Neuronal stem cell (in vitro differentiated cells): ENCODE data around the gene LDLRAD3.

Experiments used
- DNase-seq: peaks from one replicate; pipeline ENCODE4 v3.0.0-alpha.2; 2013; ENCODE audit warnings: low spot score
- H2AFZ ChIP-seq: one replicate; pipeline ENCODE4 v1.6.1; 2013; ENCODE audit warnings: mild to moderate bottlenecking, low read length, inconsistent platforms
- H2AK5ac ChIP-seq: 2 replicates; pipeline ENCODE4 v1.6.1; 2013; ENCODE audit warnings: low read depth, mild to moderate bottlenecking, inconsistent platforms, low read length, moderate library complexity, mixed read lengths
- H2BK120ac ChIP-seq: 2 replicates; pipeline ENCODE4 v1.6.1; 2013; ENCODE audit warnings: low read depth, mild to moderate bottlenecking, inconsistent platforms, low read length, moderate library complexity, mixed read lengths
- H2BK12ac ChIP-seq: one replicate; pipeline ENCODE4 v1.6.1; 2013; ENCODE audit warnings: low read length, inconsistent platforms
- H2BK15ac ChIP-seq: 2 replicates; pipeline ENCODE4 v1.6.1; 2013; ENCODE audit warnings: mild to moderate bottlenecking, low read length, inconsistent platforms, mixed read lengths
- H2BK5ac ChIP-seq: one replicate; pipeline ENCODE4 v1.6.1; 2013; ENCODE audit warnings: inconsistent platforms, mild to moderate bottlenecking, low read length, moderate library complexity
- H3K14ac ChIP-seq: one replicate; pipeline ENCODE4 v1.6.1; 2013; ENCODE audit warnings: low read length, inconsistent platforms
- H3K18ac ChIP-seq: 2 replicates; pipeline ENCODE4 v1.6.1; 2013; ENCODE audit warnings: low read length, inconsistent platforms
- H3K23ac ChIP-seq: 2 replicates; pipeline ENCODE4 v1.6.1; 2013; ENCODE audit warnings: low read depth, mild to moderate bottlenecking, mixed read lengths, low read length, inconsistent platforms; ENCODE audit not compliant: poor library complexity
- H3K27ac ChIP-seq: replicated peaks from 3 replicates; pipeline ENCODE4 v1.5.1; 2013; ENCODE audit warnings: low read length, inconsistent platforms
- H3K27me3 ChIP-seq, 3 experiments: 2 replicates each; pipeline ENCODE4 v1.6.1; 2013; ENCODE audit warnings: low read length in 3 of 3, mild to moderate bottlenecking in 2 of 3, inconsistent platforms in 1 of 3, low read depth in 1 of 3, mixed read lengths in 1 of 3, moderate library complexity in 1 of 3; ENCODE audit not compliant: control insufficient read depth in 3 of 3, insufficient read depth in 3 of 3
- H3K36me3 ChIP-seq, 2 donors: replicated peaks in 1 of 2; 2 replicates each; pipeline ENCODE4 v1.6.1; 2013; ENCODE audit warnings: low read length in 2 of 2; ENCODE audit not compliant: control insufficient read depth in 2 of 2, insufficient read depth in 2 of 2
- H3K4ac ChIP-seq: 2 replicates; pipeline ENCODE4 v1.6.1; 2013; ENCODE audit warnings: inconsistent platforms, mild to moderate bottlenecking, low read length, moderate library complexity
- H3K4me1 ChIP-seq, 2 donors: 1 replicate in 1 of 2; 2 replicates in 1 of 2; pipeline ENCODE4 v1.6.1; 2013; ENCODE audit warnings: low read length in 2 of 2, low read depth in 1 of 2; ENCODE audit not compliant: control insufficient read depth in 2 of 2, insufficient read depth in 1 of 2
- H3K4me2 ChIP-seq: one replicate; pipeline ENCODE4 v1.6.1; 2013; ENCODE audit warnings: mild to moderate bottlenecking, low read length, inconsistent platforms; ENCODE audit not compliant: insufficient read depth, poor library complexity, severe bottlenecking
- H3K4me3 ChIP-seq, 2 donors: 2 replicates each; pipeline ENCODE4 v1.5.1; 2013; ENCODE audit warnings: low read length in 2 of 2, mild to moderate bottlenecking in 2 of 2, inconsistent platforms in 1 of 2, moderate library complexity in 1 of 2
- H3K79me1 ChIP-seq: one replicate; pipeline ENCODE4 v1.6.1; 2013; ENCODE audit warnings: low read depth, mild to moderate bottlenecking, inconsistent platforms, low read length, moderate library complexity
- H3K9ac ChIP-seq: one replicate; pipeline ENCODE4 v1.6.1; 2013; ENCODE audit warnings: mild to moderate bottlenecking, low read depth, low read length, inconsistent platforms; ENCODE audit not compliant: poor library complexity
- H3K9me3 ChIP-seq, 2 donors: replicated peaks in 1 of 2; 2 replicates each; pipeline versions ENCODE3 to v1.6.1; 2013; ENCODE audit warnings: low read length in 2 of 2, mild to moderate bottlenecking in 2 of 2, inconsistent platforms in 1 of 2, low read depth in 1 of 2, mixed read lengths in 1 of 2, moderate library complexity in 1 of 2; ENCODE audit not compliant: control insufficient read depth in 2 of 2, insufficient read depth in 1 of 2
- H4K8ac ChIP-seq: one replicate; pipeline ENCODE4 v1.6.1; 2013; ENCODE audit warnings: low read depth, mild to moderate bottlenecking, inconsistent platforms, low read length, moderate library complexity
- H4K91ac ChIP-seq: one replicate; pipeline ENCODE4 v1.6.1; 2013; ENCODE audit warnings: low read length, low read depth, mild to moderate bottlenecking, inconsistent platforms; ENCODE audit not compliant: poor library complexity
- WGBS, 2 donors: extraction: QIAGEN DNeasy Blood & Tissue Kit; methylation state at CpG; one replicate each; pipeline ENCODE4 v1.1.7; 2013; ENCODE audit warnings: missing lambda C conversion rate in 2 of 2, mixed read lengths in 1 of 2; ENCODE audit not compliant: insufficient read length in 2 of 2, insufficient replicate concordance in 1 of 2; ENCODE audit errors: extremely low coverage in 2 of 2; 5-methylcytosine and 5-hydroxymethylcytosine counted together

LDLRAD3 gene

DNA sequence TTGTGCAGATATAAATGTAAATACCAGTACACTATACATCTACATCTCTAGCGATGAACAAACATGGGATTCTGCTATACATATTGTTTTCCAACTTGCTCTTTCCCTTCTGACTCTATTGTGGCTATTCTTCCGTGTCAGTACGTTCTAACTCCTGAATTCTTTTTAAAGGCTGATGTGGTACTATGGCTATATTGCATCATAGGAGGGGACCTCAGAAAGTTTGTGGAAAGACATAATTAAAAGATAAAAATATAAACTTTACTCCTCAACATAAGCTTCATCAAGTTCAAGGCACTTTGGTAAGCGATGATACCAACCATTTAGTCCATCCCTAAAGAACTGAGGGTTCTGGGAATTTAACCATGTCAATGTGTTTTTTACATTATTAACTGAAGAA lies 72.8 kb downstream of the LDLRAD3 start:
- no peak overlapping the region for H3K27ac ChIP-seq
- H2BK12ac ChIP-seq = no peak overlapping the region
- H3K4me3 ChIP-seq = no peak overlapping the region

DNA sequence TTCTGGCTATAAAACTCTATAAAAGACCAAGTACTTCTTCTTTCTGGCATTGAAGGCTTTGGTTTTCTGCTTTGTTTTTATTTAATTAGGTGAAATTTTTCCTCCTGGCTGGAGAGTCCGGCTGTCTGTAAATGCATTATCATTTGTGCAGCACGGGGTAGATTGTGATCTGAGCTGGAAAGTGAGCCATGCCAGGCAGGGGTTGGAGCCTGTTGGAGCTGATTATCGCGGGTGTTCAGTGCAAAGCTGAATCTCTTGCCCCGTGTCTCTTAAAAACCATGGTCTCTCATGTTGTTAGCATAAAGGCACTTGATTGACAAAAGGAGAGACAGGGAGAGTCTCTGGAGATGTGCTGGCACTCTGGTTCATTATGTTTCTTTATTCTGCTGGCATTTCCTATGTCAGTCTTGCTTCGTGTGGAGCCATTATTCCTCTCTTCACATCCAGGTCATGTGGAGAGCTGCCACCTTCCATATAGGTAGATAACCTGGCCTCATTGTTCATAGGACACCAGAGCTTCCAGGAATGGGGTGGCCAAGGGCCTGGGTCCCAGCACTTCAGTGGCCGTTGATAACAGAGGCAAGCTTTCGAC lies 75.2 kb downstream of the LDLRAD3 start:
- H3K4me3 ChIP-seq = no peak overlapping the region
- H3K4me1 ChIP-seq = peaks cover 5 to 21% of the 10 kb centered on the region in 2 donors
- H3K36me3 ChIP-seq = peaks cover 0 to 8% of the 10 kb centered on the region in 2 donors
- H2AK5ac ChIP-seq = no peak overlapping the region
- DNase-seq = no peak
- H2BK5ac ChIP-seq = no peak overlapping the region
- H3K9ac ChIP-seq = no peak overlapping the region
- H3K9me3 ChIP-seq = no peaks in the 10 kb centered on the region
- H4K91ac ChIP-seq = no peak overlapping the region
- H3K4ac ChIP-seq = no peak overlapping the region
- no CpG with 5 or more reads among the region's 8 CpGs for WGBS, 2 donors
- H3K18ac ChIP-seq = no peak overlapping the region
- no peak overlapping the region for H2BK120ac ChIP-seq
- no peak overlapping the region for H3K27ac ChIP-seq
- no peak overlapping the region for H3K23ac ChIP-seq
- peaks cover 6% of the 10 kb centered on the region for H3K79me1 ChIP-seq
- H3K4me2 ChIP-seq = no peak overlapping the region
- no peak overlapping the region for H3K14ac ChIP-seq
- no peak overlapping the region for H2AFZ ChIP-seq
- no peaks in the 10 kb centered on the region for H3K27me3 ChIP-seq
- H4K8ac ChIP-seq = no peak overlapping the region
- no peak overlapping the region for H2BK15ac ChIP-seq
- H2BK12ac ChIP-seq = no peak overlapping the region

More for the DNA sequence above, 72.8 kb downstream of the LDLRAD3 start:
- peaks cover 6% of the 10 kb centered on the region for H3K79me1 ChIP-seq
- no peak overlapping the region for H2AK5ac ChIP-seq
- no peak overlapping the region for H3K4ac ChIP-seq
- no peak overlapping the region for H3K18ac ChIP-seq
- H3K4me2 ChIP-seq = no peak overlapping the region
- H2BK120ac ChIP-seq = no peak overlapping the region
- no peaks in the 10 kb centered on the region for H3K9me3 ChIP-seq
- no peaks in the 10 kb centered on the region for H3K27me3 ChIP-seq
- H3K14ac ChIP-seq = no peak overlapping the region
- H3K36me3 ChIP-seq = peaks cover 0 to 8% of the 10 kb centered on the region in 2 donors
- no peak for DNase-seq
- no peak overlapping the region for H3K23ac ChIP-seq
- peaks cover 2 to 14% of the 10 kb centered on the region in 2 donors for H3K4me1 ChIP-seq
- no peak overlapping the region for H2AFZ ChIP-seq
- no peak overlapping the region for H4K91ac ChIP-seq
- no peak overlapping the region for H2BK15ac ChIP-seq
- no CpG with 5 or more reads among the region's 4 CpGs for WGBS, 2 donors
- H4K8ac ChIP-seq = no peak overlapping the region
- no peak overlapping the region for H3K9ac ChIP-seq
- no peak overlapping the region for H2BK5ac ChIP-seq

DNA sequence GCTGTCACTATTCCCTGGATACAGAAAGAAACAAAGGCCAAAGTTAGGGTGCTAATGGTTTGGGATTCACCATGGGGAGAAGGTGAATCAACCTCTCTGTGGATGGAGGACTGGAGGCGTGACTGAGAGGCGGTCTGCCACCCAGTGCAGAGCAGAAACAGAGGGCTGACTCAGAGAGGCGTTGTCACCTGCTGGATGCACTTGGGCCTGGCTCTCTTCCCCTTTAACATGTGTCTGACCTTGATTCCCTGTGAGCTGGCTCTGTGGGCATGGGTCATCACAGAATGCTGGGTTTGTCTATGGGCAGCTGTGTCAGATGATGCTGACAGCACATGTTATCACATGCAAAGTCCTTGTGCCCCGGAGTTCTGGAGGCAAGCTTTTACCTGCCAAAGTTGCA lies 75.9 kb downstream of the LDLRAD3 start:
- H4K8ac ChIP-seq = no peak overlapping the region
- H3K9ac ChIP-seq = peak overlapping the region; percentile 26
- H3K23ac ChIP-seq = no peak overlapping the region
- DNase-seq = no peak
- no peak overlapping the region for H3K4ac ChIP-seq
- peak overlapping the region in 1 of 2 donors; percentile 9 for H3K4me3 ChIP-seq
- no peak overlapping the region for H3K27ac ChIP-seq
- H2BK5ac ChIP-seq = no peak overlapping the region
- H2BK12ac ChIP-seq = no peak overlapping the region
- no peak overlapping the region for H2BK120ac ChIP-seq
- WGBS, 2 donors = no CpG with 5 or more reads among the region's 4 CpGs
- H3K18ac ChIP-seq = no peak overlapping the region
- no peaks in the 10 kb centered on the region for H3K27me3 ChIP-seq
- no peaks in the 10 kb centered on the region for H3K9me3 ChIP-seq
- no peak overlapping the region for H4K91ac ChIP-seq
- H3K4me2 ChIP-seq = no peak overlapping the region
- H2BK15ac ChIP-seq = no peak overlapping the region
- no peak overlapping the region for H2AK5ac ChIP-seq
- H2AFZ ChIP-seq = no peak overlapping the region
- no peak overlapping the region for H3K14ac ChIP-seq
- H3K79me1 ChIP-seq = peaks cover 3% of the 10 kb centered on the region
- peaks cover 10 to 26% of the 10 kb centered on the region in 2 donors for H3K4me1 ChIP-seq
- H3K36me3 ChIP-seq = peaks cover 0 to 8% of the 10 kb centered on the region in 2 donors

DNA sequence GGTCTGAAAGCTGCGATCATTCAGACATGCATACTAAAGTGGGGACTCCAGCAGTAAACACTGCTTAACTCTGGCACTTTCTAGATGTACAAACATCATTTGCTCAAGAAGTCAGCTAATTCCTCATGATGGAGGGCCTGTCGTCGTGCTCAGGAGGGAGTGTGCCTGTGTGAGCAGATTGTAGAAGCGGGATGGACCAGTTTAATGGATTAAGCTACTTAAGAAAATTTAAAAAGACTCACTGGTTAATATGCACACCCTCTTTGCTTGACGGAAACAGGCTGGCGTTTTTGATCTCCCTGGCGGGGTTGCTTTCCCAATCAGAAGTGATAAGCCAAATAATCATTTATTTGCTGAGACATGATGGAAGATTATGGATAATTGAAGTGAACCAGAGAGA lies 79.0 kb downstream of the LDLRAD3 start:
- peaks cover 0 to 16% of the 10 kb centered on the region in 2 donors for H3K9me3 ChIP-seq
- H3K23ac ChIP-seq = no peak overlapping the region
- no peaks in the 10 kb centered on the region for H3K27me3 ChIP-seq
- no peak overlapping the region for H4K8ac ChIP-seq
- H3K4me3 ChIP-seq = no peak overlapping the region
- peaks cover 8 to 21% of the 10 kb centered on the region in 2 donors for H3K4me1 ChIP-seq
- H2AK5ac ChIP-seq = no peak overlapping the region
- H4K91ac ChIP-seq = no peak overlapping the region
- H2BK120ac ChIP-seq = no peak overlapping the region
- H3K36me3 ChIP-seq = no peaks in the 10 kb centered on the region
- DNase-seq = no peak
- H3K27ac ChIP-seq = no peak overlapping the region
- H3K4me2 ChIP-seq = no peak overlapping the region
- H3K9ac ChIP-seq = no peak overlapping the region
- no peak overlapping the region for H2AFZ ChIP-seq
- H2BK15ac ChIP-seq = no peak overlapping the region
- H3K79me1 ChIP-seq = peaks cover 3% of the 10 kb centered on the region
- H3K14ac ChIP-seq = no peak overlapping the region
- no CpG with 5 or more reads among the region's 7 CpGs for WGBS, 2 donors
- H2BK5ac ChIP-seq = no peak overlapping the region
- H2BK12ac ChIP-seq = no peak overlapping the region
- H3K4ac ChIP-seq = no peak overlapping the region
- H3K18ac ChIP-seq = no peak overlapping the region
